ENCODE results near the gene BSN. TPM values are rescaled to one million over a fixed set of nuclear protein-coding genes. Genes with fewer than 3 reads are reported as not detected.

BSN gene
- total RNA-seq, 2 experiments from 2014 or later = 0.09 to 0.11 TPM

DNA sequence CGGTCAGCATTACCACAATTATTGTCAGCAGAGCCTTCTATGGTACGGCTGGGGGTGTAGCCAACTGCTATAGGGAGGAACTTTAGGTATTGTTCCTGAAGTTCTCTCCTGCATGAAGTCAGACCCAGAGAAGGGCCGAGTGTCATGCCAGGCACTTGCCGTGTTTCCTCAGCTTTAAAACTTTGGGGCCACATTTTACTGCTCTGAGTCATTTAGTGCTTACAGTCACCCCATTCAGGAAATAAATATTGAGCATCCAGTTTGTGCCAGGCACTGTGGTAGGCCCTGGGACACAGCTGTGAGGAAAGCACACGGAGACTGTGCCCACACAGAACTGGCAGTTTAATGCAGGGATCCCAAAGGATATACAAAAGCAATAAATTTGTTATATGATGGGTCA, 65.4 kb downstream of the BSN start:
- ATAC-seq (no peak), DNase-seq (no peak)
- intact Hi-C loops (cut with DNase I, micrococcal nuclease) = no loop called here
- no peaks in the 10 kb centered on the region for H3K4me1 Mint-ChIP-seq
- H3K9me3 Mint-ChIP-seq (ENCODE audit: low read depth) = no peaks in the 10 kb centered on the region
- H3K36me3 Mint-ChIP-seq (ENCODE audit: low read depth) = no peaks in the 10 kb centered on the region
- no peaks in the 10 kb centered on the region for H3K27me3 Mint-ChIP-seq
- H3K4me3 Mint-ChIP-seq = no peak overlapping the region
- CTCF ChIA-PET = no interaction called here
- H3K27ac Mint-ChIP-seq = no peak overlapping the region
- POLR2A ChIA-PET = no interaction called here

DNA sequence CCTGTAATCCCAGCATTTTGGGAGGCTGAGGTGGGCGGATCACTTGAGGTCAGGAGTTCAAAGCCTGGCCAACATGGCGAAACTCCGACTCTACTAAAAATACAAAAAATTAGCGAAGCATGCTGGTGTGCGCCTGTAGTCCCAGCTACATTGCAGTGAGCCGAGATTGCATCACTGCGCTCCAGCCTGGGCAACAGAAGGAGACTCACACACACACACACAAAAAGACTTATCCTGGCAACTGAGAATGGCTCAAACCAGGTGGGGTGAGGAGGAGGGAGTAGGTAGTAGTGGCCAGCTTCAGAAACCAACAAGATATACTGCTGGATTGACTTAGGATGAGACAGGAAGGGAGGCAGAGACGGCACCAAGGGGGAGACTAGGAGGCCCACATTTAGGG, 66.5 kb downstream of the BSN start:
- Mint-ChIP-seq H3K27ac (no peak overlapping the region), H3K36me3 (ENCODE audit: low read depth) (no peaks in the 10 kb centered on the region), H3K9me3 (ENCODE audit: low read depth) (no peaks in the 10 kb centered on the region), H3K4me3 (no peak overlapping the region), H3K27me3 (no peaks in the 10 kb centered on the region), H3K4me1 (no peaks in the 10 kb centered on the region)
- DNase-seq (no peak), ATAC-seq (no peak)
- ChIA-PET CTCF (no interaction called here), POLR2A (no interaction called here)
- intact Hi-C loops (cut with DNase I, micrococcal nuclease) = no loop called here

DNA sequence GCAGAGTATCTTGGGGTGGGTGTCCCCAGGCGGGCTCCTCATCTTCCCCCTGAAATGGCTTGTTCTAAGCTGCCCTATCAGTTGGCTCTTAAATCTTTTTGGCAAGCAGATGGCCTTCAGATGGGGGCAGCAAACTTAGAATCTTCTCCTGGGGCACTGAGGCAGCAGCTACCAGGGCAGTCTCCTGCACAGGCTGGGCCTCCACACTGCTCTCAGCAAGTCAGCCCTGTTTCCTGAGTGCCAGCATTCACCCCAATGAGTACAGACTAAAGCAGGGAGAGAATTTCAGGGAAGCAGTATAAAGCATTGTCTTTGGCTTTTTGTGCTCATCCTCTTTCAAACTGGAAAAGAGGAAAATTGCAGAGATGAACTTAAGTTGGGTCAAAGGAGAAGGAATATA, 68.8 kb downstream of the BSN start:
- Mint-ChIP-seq H3K27ac (no peak overlapping the region), H3K36me3 (ENCODE audit: low read depth) (no peaks in the 10 kb centered on the region), H3K4me3 (no peak overlapping the region), H3K4me1 (peaks cover 5% of the 10 kb centered on the region), H3K27me3 (peaks cover under 1% of the 10 kb centered on the region), H3K9me3 (ENCODE audit: low read depth) (no peaks in the 10 kb centered on the region)
- intact Hi-C loops (cut with DNase I, micrococcal nuclease) = no loop called here
- ChIA-PET CTCF (no interaction called here), POLR2A (no interaction called here)
- ATAC-seq = no peak
- DNase-seq = no peak

DNA sequence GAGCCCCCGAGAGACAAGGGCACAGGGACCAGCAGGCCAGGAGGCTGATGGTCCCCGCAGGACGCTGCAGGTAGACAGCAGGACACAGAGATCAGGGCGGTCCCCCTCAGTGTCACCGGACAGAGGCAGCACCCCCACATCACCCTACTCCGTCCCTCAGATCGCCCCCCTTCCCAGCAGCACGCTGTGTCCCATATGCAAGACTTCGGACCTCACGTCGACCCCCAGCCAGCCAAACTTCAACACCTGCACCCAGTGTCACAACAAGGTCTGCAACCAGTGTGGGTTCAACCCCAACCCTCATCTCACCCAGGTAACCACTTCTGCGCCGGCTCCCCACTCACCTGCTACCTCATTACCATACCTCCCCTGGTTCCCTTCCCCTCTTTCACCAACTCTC, 70.8 kb downstream of the BSN start:
- no peak overlapping the region for H3K4me3 Mint-ChIP-seq
- no peaks in the 10 kb centered on the region for H3K9me3 Mint-ChIP-seq (ENCODE audit: low read depth)
- ChIA-PET POLR2A (no interaction called here), CTCF (interaction anchor here (1.4 to 1.5 kb wide), 2 partner anchors 12 to 85 kb away, joined by 3 to 4 read pairs; no protein-coding TSS in a partner anchor)
- ATAC-seq (no peak), DNase-seq (no peak)
- H3K27me3 Mint-ChIP-seq = peaks cover 3% of the 10 kb centered on the region
- H3K36me3 Mint-ChIP-seq (ENCODE audit: low read depth) = no peaks in the 10 kb centered on the region
- peaks cover 5% of the 10 kb centered on the region for H3K4me1 Mint-ChIP-seq
- intact Hi-C loops (cut with DNase I, micrococcal nuclease) = no loop called here
- no peak overlapping the region for H3K27ac Mint-ChIP-seq

DNA sequence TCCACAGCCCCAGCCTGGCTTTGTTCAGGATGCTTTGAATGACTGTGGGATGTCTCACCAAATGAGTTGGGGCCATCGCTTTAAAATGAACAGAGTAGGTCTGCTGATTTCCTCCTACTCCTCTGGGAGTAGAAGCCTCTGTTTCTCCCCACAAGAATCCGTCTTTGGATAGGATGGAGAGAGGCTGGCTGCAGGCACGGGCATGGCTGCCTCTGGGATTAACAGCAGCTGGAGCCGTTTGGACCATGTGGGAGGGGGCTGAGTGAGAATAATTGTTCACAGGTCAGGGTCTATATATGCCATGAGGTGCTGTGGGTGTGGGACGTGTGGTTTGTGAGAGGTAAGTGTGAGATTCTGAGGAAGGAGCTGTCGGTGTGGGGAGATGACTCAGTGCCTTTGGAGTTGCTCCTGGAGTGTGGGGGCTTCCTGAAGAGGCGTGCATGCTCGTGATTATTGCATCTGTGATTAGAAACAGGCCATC, 71.9 kb downstream of the BSN start:
- intact Hi-C loops (cut with DNase I, micrococcal nuclease) = no loop called here
- Mint-ChIP-seq H3K27me3 (peaks cover 6% of the 10 kb centered on the region), H3K27ac (no peak overlapping the region), H3K36me3 (ENCODE audit: low read depth) (no peaks in the 10 kb centered on the region), H3K9me3 (ENCODE audit: low read depth) (no peaks in the 10 kb centered on the region), H3K4me1 (peaks cover 5% of the 10 kb centered on the region), H3K4me3 (no peak overlapping the region)
- peak; percentile 16 for DNase-seq
- CTCF ChIA-PET = no interaction called here
- ATAC-seq = peak; percentile 53
- POLR2A ChIA-PET = no interaction called here

DNA sequence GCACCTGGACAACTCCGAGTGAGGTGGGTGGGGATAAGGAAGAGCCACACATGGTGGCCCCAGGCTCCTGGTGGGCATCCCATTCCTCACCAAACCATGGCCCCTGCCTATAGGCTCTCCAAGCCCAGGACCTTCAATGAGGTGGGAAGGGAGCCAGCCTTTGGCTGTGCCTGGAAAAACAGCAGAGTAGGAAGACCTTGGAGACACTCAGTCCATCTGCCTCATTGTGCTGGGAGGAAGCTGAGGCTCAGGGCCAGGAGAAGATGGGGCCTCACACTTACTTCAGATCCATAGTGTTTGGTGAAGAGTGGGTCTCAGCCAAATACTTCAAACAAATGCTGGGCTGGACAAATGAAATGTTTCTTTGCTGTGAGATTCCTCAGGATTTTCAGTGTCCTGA, 72.5 kb downstream of the BSN start:
- CTCF ChIA-PET = no interaction called here
- peaks cover 5% of the 10 kb centered on the region for H3K4me1 Mint-ChIP-seq
- DNase-seq (no peak), ATAC-seq (no peak)
- POLR2A ChIA-PET = no interaction called here
- H3K27me3 Mint-ChIP-seq = peaks cover 6% of the 10 kb centered on the region
- no peak overlapping the region for H3K4me3 Mint-ChIP-seq
- H3K9me3 Mint-ChIP-seq (ENCODE audit: low read depth) = no peaks in the 10 kb centered on the region
- intact Hi-C loops (cut with DNase I, micrococcal nuclease) = no loop called here
- no peaks in the 10 kb centered on the region for H3K36me3 Mint-ChIP-seq (ENCODE audit: low read depth)
- H3K27ac Mint-ChIP-seq = no peak overlapping the region

DNA sequence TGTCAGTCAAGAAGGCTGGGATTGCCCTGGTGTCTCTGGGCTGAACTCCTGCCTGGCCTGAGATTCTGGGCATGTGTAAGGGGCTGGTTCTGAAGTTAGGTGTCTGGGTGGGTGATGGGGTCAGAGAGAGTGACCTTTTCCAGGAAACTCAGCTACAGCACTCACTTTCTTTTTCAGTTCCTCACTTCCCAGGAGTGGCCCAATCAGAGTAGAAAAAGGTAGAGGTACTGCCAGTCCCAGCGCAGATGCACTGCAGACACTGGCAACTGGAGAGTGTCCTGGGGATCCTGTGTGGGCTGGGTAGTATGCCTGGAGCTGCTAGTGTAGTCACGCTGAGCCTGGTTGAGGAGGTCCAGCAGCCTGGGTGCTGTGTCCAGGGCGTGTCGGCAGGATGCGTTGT, 73.4 kb downstream of the BSN start:
- Mint-ChIP-seq H3K4me1 (peaks cover 5% of the 10 kb centered on the region), H3K27me3 (peaks cover 6% of the 10 kb centered on the region), H3K36me3 (ENCODE audit: low read depth) (no peaks in the 10 kb centered on the region), H3K9me3 (ENCODE audit: low read depth) (no peaks in the 10 kb centered on the region), H3K27ac (no peak overlapping the region), H3K4me3 (no peak overlapping the region)
- CTCF ChIA-PET = interaction anchor here (0.8 to 1.2 kb wide), 2 partner anchors 44 to 88 kb away, joined by 3 read pairs; no protein-coding TSS in a partner anchor
- ATAC-seq (no peak), DNase-seq (no peak)
- intact Hi-C loops (cut with DNase I, micrococcal nuclease) = no loop called here
- POLR2A ChIA-PET = no interaction called here

DNA sequence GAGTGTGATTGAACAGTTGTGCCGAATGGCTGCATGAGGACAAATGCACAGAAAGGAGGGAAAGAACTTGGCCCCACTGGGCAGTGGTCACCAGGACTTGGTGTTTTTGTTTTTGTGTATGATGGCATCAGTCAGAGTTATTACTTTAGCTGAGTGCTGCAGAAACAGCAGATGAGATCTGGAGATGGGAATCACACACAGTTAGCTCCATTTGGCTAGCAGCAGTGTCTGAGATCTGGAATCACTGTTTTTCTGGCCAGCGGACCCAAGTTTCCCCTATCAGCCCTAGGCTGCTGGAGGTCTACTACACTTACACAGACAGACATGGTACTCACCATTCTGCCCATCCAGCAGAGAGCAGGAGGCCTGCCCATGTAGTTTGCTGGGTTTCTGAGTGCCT, 74.0 kb downstream of the BSN start:
- Mint-ChIP-seq H3K9me3 (ENCODE audit: low read depth) (no peaks in the 10 kb centered on the region), H3K27ac (no peak overlapping the region), H3K4me3 (no peak overlapping the region), H3K36me3 (ENCODE audit: low read depth) (no peaks in the 10 kb centered on the region), H3K4me1 (peaks cover 5% of the 10 kb centered on the region), H3K27me3 (peaks cover 6% of the 10 kb centered on the region)
- DNase-seq = no peak
- CTCF ChIA-PET = interaction anchor here (0.8 to 1.2 kb wide), 2 partner anchors 43 to 89 kb away, joined by 3 read pairs; no protein-coding TSS in a partner anchor
- ATAC-seq = no peak
- POLR2A ChIA-PET = interaction anchor here (0.6 kb wide), 1 partner anchor 417 kb away, joined by 3 read pairs; no protein-coding TSS in a partner anchor
- intact Hi-C loops (cut with DNase I, micrococcal nuclease) = no loop called here

DNA sequence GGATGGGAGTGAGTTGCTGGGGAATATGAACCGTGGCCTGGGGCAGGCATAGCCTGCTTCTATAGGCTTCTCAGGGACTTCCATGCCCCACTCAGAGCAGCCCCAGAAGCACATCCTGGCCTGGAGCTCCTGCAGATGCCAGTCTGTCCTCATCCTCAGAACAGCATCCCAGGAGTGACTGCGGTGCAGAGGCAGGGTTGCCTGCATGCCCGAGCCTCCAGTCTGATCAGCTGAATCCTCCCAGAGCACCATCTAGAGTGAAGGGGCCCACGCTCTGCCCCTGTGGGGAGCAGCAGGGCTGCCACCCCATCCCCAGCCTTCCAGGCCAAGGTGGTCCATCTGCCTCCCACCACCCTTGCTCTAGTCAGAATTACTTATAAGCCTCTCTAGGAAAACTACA, 75.2 kb downstream of the BSN start:
- POLR2A ChIA-PET = no interaction called here
- DNase-seq (no peak), ATAC-seq (no peak)
- H3K4me1 Mint-ChIP-seq = peaks cover 5% of the 10 kb centered on the region
- H3K27ac Mint-ChIP-seq = no peak overlapping the region
- intact Hi-C loops (cut with DNase I, micrococcal nuclease) = no loop called here
- no peaks in the 10 kb centered on the region for H3K9me3 Mint-ChIP-seq (ENCODE audit: low read depth)
- CTCF ChIA-PET = no interaction called here
- no peak overlapping the region for H3K4me3 Mint-ChIP-seq
- H3K27me3 Mint-ChIP-seq = peaks cover 6% of the 10 kb centered on the region
- H3K36me3 Mint-ChIP-seq (ENCODE audit: low read depth) = no peaks in the 10 kb centered on the region

DNA sequence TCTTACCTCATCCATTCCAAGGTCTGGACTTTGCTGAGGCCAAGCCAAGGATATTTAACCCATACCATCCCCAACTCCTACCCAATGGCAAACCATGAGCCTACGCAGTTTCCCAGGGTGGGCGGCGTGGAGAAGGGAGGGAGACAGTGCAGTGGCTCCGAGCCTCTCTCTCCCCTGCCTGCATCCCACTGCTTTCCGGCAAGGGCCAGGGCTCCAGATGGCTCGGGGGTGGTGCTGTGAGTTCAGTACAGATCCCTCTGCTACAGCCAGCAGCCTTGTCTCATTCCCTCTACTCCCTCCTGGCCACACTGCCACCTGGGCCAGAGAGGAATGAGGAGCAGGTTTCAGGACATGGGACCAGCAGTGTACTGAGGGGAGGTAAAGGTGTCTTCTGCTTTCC, 75.6 kb downstream of the BSN start:
- peaks cover 6% of the 10 kb centered on the region for H3K27me3 Mint-ChIP-seq
- H3K27ac Mint-ChIP-seq = no peak overlapping the region
- intact Hi-C loops (cut with DNase I, micrococcal nuclease) = no loop called here
- H3K36me3 Mint-ChIP-seq (ENCODE audit: low read depth) = no peaks in the 10 kb centered on the region
- peaks cover 5% of the 10 kb centered on the region for H3K4me1 Mint-ChIP-seq
- no peak overlapping the region for H3K4me3 Mint-ChIP-seq
- ChIA-PET POLR2A (no interaction called here), CTCF (no interaction called here)
- no peak for DNase-seq
- no peaks in the 10 kb centered on the region for H3K9me3 Mint-ChIP-seq (ENCODE audit: low read depth)
- no peak for ATAC-seq

DNA sequence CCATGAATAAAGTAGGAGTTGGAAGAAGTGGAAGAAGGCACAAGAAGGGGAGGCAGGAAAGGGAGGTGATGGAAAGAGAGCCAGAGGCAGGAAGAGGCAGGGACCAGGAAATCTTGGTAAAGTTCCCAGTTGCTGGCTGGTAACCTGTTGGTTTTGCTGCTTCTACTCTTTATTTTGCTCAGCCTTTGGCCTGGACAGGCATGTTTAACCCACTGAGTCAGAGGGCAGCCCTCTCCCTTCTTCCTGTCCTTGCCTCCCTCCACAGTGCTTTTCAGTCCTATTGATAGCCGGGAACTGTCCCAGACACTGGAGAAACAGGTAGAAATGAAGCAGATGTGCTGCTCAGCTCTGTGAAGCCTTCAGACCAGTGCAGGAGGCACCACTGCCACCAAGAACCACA, 76.5 kb downstream of the BSN start:
- CTCF ChIA-PET = no interaction called here
- H3K27me3 Mint-ChIP-seq = peaks cover 6% of the 10 kb centered on the region
- intact Hi-C loops (cut with DNase I, micrococcal nuclease) = no loop called here
- H3K9me3 Mint-ChIP-seq (ENCODE audit: low read depth) = no peaks in the 10 kb centered on the region
- POLR2A ChIA-PET = no interaction called here
- peaks cover 5% of the 10 kb centered on the region for H3K4me1 Mint-ChIP-seq
- H3K36me3 Mint-ChIP-seq (ENCODE audit: low read depth) = no peaks in the 10 kb centered on the region
- DNase-seq (no peak), ATAC-seq (no peak)
- H3K4me3 Mint-ChIP-seq = no peak overlapping the region
- no peak overlapping the region for H3K27ac Mint-ChIP-seq

DNA sequence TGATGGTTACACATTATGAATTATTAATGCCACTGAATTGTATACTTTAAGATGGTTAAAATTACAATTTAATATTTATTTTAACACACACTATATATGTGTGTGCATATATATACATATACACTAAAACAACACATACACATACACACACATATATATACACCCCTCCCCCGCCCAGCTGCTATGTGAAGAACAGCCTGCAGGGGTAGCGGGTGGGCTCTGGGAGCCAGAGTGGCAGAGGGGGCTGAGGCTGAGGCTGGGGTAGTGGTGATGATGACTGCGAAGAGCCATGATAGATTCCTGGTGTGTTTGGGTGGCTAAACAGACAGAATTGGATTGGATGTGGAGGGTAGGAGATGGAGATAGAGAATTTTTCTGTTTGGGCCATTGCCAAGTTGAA, 80.5 kb downstream of the BSN start:
- POLR2A ChIA-PET = no interaction called here
- ATAC-seq = no peak
- Mint-ChIP-seq H3K4me1 (peaks cover 3% of the 10 kb centered on the region), H3K36me3 (ENCODE audit: low read depth) (no peaks in the 10 kb centered on the region), H3K27me3 (peaks cover 3% of the 10 kb centered on the region), H3K9me3 (ENCODE audit: low read depth) (no peaks in the 10 kb centered on the region), H3K27ac (no peak overlapping the region), H3K4me3 (no peak overlapping the region)
- intact Hi-C loops (cut with DNase I, micrococcal nuclease) = no loop called here
- no peak for DNase-seq
- CTCF ChIA-PET = no interaction called here

Data from activated CD4-positive, alpha-beta T cell treated with anti-CD3 and anti-CD28 coated beads for 36 hours (primary cell).